Keratinocyte (primary cell): ENCODE measurements around the gene ADRM1. TPM values are rescaled to one million over a fixed set of nuclear protein-coding genes. Genes with fewer than 3 reads are reported as not detected.

Experiments
- DNase-seq: peaks from one replicate; pipeline ENCODE4 v3.0.0-alpha.2; 2011; ENCODE audit warnings: low read depth, missing footprints, low spot score
- FAIRE-seq: peaks from 2 replicates; lab custom pipeline; 2011; peaks lifted over from hg19 to GRCh38; lab: Jason Lieb, UNC
- H2AFZ ChIP-seq: 2 replicates; pipeline ENCODE4 v1.6.0; 2012; ENCODE audit warnings: low read length, control low read depth, inconsistent platforms; ENCODE audit not compliant: control insufficient read depth
- H3K27ac ChIP-seq: 2 replicates; pipeline ENCODE4 v1.5.1; 2011; ENCODE audit warnings: low read length; ENCODE audit not compliant: control insufficient read depth, insufficient read depth
- H3K27me3 ChIP-seq: 3 replicates; pipeline ENCODE4 v1.6.0; 2011; ENCODE audit warnings: low read length; ENCODE audit not compliant: control insufficient read depth, insufficient read depth; ENCODE audit errors: extremely low read depth
- H3K36me3 ChIP-seq, 2 experiments: 2 replicates in 1 of 2; 3 replicates in 1 of 2; pipeline ENCODE4 v1.5.1; 2011; ENCODE audit warnings: low read length in 2 of 2, mild to moderate bottlenecking in 1 of 2; ENCODE audit not compliant: control insufficient read depth in 2 of 2, insufficient read depth in 2 of 2; ENCODE audit errors: extremely low read depth in 1 of 2
- H3K4me1 ChIP-seq: 3 replicates; pipeline ENCODE4 v1.5.1; 2011; ENCODE audit warnings: low read length; ENCODE audit not compliant: control insufficient read depth, insufficient read depth; ENCODE audit errors: extremely low read depth
- H3K4me2 ChIP-seq: 3 replicates; pipeline ENCODE4 v1.6.0; 2011; ENCODE audit warnings: low read depth, low read length; ENCODE audit not compliant: control insufficient read depth, insufficient read depth; ENCODE audit errors: extremely low read depth
- H3K4me3 ChIP-seq, 3 experiments: fragments of 200-600 bp in 1 of 3; sonication (generic) in 1 of 3; 2 replicates in 2 of 3; 3 replicates in 1 of 3; pipeline ENCODE4 v1.5.1; 2011 to 2016; ENCODE audit warnings: low read length in 3 of 3, mild to moderate bottlenecking in 3 of 3, control low read depth in 2 of 3, inconsistent platforms in 1 of 3, low read depth in 1 of 3, mixed read lengths in 1 of 3, mixed run types in 1 of 3, moderate library complexity in 1 of 3; ENCODE audit not compliant: control insufficient read depth in 2 of 3, insufficient read depth in 2 of 3; ENCODE audit errors: extremely low read depth in 1 of 3
- H3K79me2 ChIP-seq: 2 replicates; pipeline ENCODE4 v1.6.0; 2012; ENCODE audit warnings: low read length; ENCODE audit not compliant: control insufficient read depth, insufficient read depth
- H3K9ac ChIP-seq: 3 replicates; pipeline ENCODE4 v1.6.0; 2011; ENCODE audit warnings: low read length; ENCODE audit not compliant: control insufficient read depth, insufficient read depth; ENCODE audit errors: extremely low read depth
- H3K9me1 ChIP-seq: 3 replicates; pipeline ENCODE4 v1.6.0; 2011; ENCODE audit warnings: low read length; ENCODE audit not compliant: control insufficient read depth, insufficient read depth; ENCODE audit errors: extremely low read depth
- H3K9me3 ChIP-seq: 2 replicates; pipeline ENCODE4 v1.5.1; 2012; ENCODE audit warnings: low read depth, low read length; ENCODE audit not compliant: control insufficient read depth
- H4K20me1 ChIP-seq: 3 replicates; pipeline ENCODE4 v1.6.0; 2011; ENCODE audit warnings: low read length; ENCODE audit not compliant: control insufficient read depth, insufficient read depth; ENCODE audit errors: extremely low read depth
- EZH2 ChIP-seq: IDR thresholded peaks from one replicate; pipeline ENCODE4 v1.6.1; 2012; ENCODE audit warnings: inconsistent platforms, mild to moderate bottlenecking, low read length, moderate library complexity
- dilution Hi-C: fragments of 300-500 bp; cut with MboI; formaldehyde crosslinking; loops from one replicate; pipeline ENCODE4 v1.7.0; 2020; ENCODE audit warnings: low sequenced_read_pairs; ENCODE audit not compliant: extremely low pct_ligation_motif_present
- polyA plus RNA-seq, 5 experiments: library from polyadenylated mRNA; depleted of rRNA in 3 of 5; stranded (reverse) in 3 of 5; stranded (forward) in 1 of 5; unstranded in 1 of 5; fragments of >200 nt; gene quantifications; 1 replicate in 1 of 5; 2 replicates in 3 of 5; 3 replicates in 1 of 5; pipeline versions ENCODE4 v1.2.1 to v1.2.3, GENCODE V29; 2011 to 2012; ENCODE audit warnings: missing spikeins in 2 of 5, low read depth in 1 of 5, low replicate concordance in 1 of 5
- TF ChIP-seq, protein P1 (sequence below), 3 experiments: IDR thresholded peaks in 1 of 3; conservative IDR thresholded peaks in 1 of 3; optimal IDR thresholded peaks in 1 of 3; 2 replicates in 2 of 3; 3 replicates in 1 of 3; pipeline versions ENCODE3 to v1.5.1; 2011; ENCODE audit warnings: low read length in 3 of 3, mild to moderate bottlenecking in 3 of 3, moderate library complexity in 2 of 3, control low read depth in 1 of 3, inconsistent platforms in 1 of 3; ENCODE audit not compliant: insufficient read depth in 2 of 3; ENCODE audit errors: extremely low read depth in 1 of 3

ADRM1 gene
- polyA plus RNA-seq, 1 donor (not counting 4 experiments of a cell fraction or from before 2014, with no cell fraction given): 91.4 TPM

- H3K27ac ChIP-seq: no peak overlapping the region
- FAIRE-seq: no peak
- TF ChIP-seq EZH2: no peak
- TF ChIP-seq, protein P1, sequence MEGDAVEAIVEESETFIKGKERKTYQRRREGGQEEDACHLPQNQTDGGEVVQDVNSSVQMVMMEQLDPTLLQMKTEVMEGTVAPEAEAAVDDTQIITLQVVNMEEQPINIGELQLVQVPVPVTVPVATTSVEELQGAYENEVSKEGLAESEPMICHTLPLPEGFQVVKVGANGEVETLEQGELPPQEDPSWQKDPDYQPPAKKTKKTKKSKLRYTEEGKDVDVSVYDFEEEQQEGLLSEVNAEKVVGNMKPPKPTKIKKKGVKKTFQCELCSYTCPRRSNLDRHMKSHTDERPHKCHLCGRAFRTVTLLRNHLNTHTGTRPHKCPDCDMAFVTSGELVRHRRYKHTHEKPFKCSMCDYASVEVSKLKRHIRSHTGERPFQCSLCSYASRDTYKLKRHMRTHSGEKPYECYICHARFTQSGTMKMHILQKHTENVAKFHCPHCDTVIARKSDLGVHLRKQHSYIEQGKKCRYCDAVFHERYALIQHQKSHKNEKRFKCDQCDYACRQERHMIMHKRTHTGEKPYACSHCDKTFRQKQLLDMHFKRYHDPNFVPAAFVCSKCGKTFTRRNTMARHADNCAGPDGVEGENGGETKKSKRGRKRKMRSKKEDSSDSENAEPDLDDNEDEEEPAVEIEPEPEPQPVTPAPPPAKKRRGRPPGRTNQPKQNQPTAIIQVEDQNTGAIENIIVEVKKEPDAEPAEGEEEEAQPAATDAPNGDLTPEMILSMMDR (optimal IDR thresholded peaks at IDR 0.05 in 1 of 3, IDR thresholded peaks at IDR 0.05 in 1 of 3, conservative IDR thresholded peaks at IDR 0.05 in 1 of 3; ENCODE audit: extremely low read depth in 1 of 3, insufficient read depth in 2 of 3, low read length in 3 of 3): no peak
These were observed 18.7 kb downstream of the ADRM1 start for GRCh38 chr20:62321521-62321948.

DNA sequence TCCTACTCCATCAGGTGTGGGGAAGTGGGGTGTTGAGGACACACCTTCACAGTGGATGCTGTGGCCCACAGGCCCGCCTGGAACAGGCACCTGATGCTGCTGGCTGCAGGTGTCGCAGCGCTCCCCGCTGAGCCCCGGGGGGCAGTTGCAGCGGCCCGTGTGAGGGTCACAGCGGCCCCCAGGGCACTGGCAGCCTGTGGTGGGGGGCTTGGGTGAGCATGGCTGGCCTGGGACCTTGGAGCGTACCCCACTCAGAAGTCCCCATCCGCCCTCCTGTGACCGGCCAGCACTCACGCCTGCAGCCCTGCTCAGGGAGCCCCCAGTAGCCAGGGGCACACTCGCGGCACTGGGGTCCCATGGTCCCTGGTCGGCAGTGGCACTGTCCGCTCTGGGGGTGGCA lies 19.2 kb downstream of the ADRM1 start:
- H3K36me3 ChIP-seq: peaks cover 41 to 48% of the 10 kb centered on the region in 2 experiments
- no peak for DNase-seq
- no peaks in the 10 kb centered on the region for H3K9me3 ChIP-seq
- H3K4me2 ChIP-seq: no peak overlapping the region
- H3K4me1 ChIP-seq: peaks cover 7% of the 10 kb centered on the region
- TF ChIP-seq EZH2: no peak
- TF ChIP-seq, protein P1 (optimal IDR thresholded peaks at IDR 0.05 in 1 of 3, IDR thresholded peaks at IDR 0.05 in 1 of 3, conservative IDR thresholded peaks at IDR 0.05 in 1 of 3; ENCODE audit: extremely low read depth in 1 of 3, insufficient read depth in 2 of 3, low read length in 3 of 3): no peak
- H3K79me2 ChIP-seq: no peaks in the 10 kb centered on the region
- H3K27ac ChIP-seq: no peak overlapping the region
- peaks cover 4% of the 10 kb centered on the region for H4K20me1 ChIP-seq
- dilution Hi-C loops: no loop called here
- no peaks in the 10 kb centered on the region for H3K27me3 ChIP-seq
- H3K4me3 ChIP-seq: no peak overlapping the region
- H3K9ac ChIP-seq: no peak overlapping the region
- H3K9me1 ChIP-seq: no peaks in the 10 kb centered on the region
- no peak for FAIRE-seq
- no peak overlapping the region for H2AFZ ChIP-seq

More at GRCh38 chr20:62321521-62321948, 18.7 kb downstream of the ADRM1 start:
- dilution Hi-C loops: no loop called here
- no peaks in the 10 kb centered on the region for H3K9me1 ChIP-seq
- H3K36me3 ChIP-seq: peaks cover 41 to 44% of the 10 kb centered on the region in 2 experiments
- H3K4me1 ChIP-seq: peaks cover 11% of the 10 kb centered on the region
- no peak overlapping the region for H3K4me3 ChIP-seq
- H3K79me2 ChIP-seq: no peaks in the 10 kb centered on the region
- no peak for DNase-seq
- H3K9me3 ChIP-seq: no peaks in the 10 kb centered on the region
- no peaks in the 10 kb centered on the region for H3K27me3 ChIP-seq
- H4K20me1 ChIP-seq: peaks cover 4% of the 10 kb centered on the region
- H2AFZ ChIP-seq: no peak overlapping the region
- H3K4me2 ChIP-seq: no peak overlapping the region
- H3K9ac ChIP-seq: no peak overlapping the region
